Stimulated activated CD8-positive, alpha-beta memory T cell treated with anti-CD3 and anti-CD28 coated beads, Interleukin-15, amount 100 ng/mL, for 1 hour (primary cell): Measurements from ENCODE around the gene WIPF1.

Experiments used
- DNase-seq: peaks from one replicate; pipeline ENCODE4 v3.0.0-alpha.2; 2020; ENCODE audit warnings: low read depth

Gene WIPF1

DNA sequence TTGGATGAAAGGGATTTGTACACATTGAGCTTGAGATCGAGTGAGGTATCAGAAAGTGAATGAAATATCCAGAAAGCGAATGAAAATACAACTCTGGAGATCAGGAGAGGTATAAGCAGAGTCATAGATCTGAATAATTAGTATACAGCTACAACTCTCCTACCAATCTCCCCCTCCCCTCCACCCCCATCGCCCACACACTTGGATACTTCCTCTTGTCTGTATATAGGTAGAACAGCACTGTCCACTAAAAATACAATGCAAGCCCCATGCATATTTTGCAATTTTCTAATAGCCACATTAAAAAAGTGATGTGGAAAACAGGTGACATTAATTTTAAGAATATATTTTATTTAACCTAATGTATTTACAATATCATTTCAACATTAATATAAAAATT is 23.7 kb upstream of the WIPF1 start:
- no peak for DNase-seq

DNA sequence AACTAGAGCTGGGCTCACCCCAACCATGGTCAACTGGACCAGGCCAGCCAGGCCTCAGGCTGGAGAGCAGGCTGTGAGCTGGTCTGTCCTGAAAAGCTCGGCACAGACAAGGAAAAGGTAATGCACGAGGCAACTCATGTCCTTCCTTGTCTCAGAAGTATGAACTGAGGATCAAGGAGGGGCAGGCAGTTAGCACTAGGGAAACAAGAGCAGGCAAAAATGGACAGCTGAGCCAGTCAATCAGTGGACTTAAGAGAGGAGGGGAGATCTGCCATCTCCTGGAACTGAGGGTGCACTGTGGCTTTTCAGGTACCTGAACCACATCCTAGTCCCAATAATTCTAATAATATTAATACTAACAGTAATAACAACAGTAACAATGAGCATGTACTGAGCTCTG is 20.6 kb upstream of the WIPF1 start:
- DNase-seq, result no peak

DNA sequence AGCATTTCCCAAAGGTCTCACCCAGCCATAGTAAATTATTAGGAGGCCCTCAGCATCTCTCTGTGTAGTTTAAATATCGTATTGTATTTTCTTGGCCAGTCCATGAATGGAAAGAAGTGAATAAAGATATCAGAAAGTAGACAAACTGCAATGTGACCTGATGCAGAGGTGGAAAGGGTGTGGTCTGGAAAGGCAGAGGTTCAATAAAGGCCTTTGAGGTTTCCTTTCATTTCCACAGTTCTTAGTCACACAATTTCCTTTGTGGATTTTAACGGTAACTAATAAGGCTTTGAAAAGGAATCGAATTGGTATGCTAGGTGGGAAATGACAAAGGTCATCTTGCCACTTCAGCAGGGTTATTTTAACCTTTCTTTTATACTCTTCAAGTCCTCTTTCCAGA is 20.1 kb upstream of the WIPF1 start:
- DNase-seq, result no peak

DNA sequence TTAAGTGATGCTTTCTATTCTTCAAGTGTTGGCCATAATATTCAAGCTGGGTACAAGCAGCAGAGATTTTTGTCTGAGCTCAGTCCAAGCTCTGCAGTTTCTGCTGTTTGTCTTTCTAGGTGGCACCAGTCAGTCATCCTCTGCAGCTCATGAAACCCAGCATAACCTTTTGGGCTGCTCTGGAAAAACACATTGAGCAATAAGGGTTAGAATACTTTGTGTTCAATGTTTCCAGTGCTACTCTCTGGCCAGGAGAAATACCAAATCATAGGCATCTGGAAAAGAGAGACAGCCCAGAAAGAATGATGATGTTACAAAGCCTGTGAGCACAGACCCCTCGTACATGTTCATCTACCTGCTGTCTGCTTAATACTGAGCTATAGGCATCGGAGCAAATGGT is 19.5 kb upstream of the WIPF1 start:
- DNase-seq, result no peak

DNA sequence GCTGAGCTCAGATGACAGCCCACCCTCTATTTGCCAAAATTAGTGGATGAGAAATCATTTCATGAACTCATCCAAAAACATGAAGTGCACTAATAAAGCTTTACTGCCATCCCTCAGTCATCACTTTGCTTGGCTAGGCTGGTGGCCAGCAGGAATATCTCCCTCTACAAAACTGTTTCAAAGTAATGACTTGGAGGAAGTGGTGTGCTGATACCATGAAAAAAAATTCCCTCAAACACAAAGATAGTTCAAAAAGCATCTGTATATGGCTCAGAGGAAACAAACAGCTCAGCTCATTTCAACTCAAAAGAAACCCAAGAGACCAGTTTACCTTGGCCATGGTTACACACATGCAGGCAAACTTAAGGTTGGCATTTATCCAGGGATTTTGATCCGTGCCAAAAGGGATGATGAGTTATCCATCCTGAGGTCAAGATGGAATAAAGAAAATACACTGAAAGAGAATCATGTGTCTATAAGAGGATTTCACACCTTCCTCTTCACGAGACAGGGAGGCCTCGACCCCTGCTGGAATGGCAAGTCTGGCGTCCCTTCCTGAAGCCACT is 18.4 kb upstream of the WIPF1 start:
- no peak for DNase-seq

DNA sequence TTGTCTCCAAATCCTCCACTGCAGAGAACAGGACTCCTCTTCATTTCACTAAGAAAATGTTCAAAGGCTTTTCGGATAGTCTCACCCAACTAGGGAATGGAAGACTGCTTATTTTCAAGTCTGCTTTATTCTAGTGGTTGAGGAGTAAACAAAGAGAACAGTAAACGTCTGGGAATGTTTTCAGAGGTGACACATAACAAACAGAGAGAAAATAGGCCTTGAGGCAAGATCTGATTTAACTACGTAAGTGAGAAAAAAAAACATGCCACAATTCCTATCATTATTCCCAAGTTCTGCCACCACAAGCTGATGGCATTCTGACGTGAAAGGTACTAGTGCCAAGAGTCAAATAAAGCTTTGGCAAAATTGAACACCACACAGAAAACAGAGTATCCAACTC is 16.7 kb upstream of the WIPF1 start:
- DNase-seq, result no peak

DNA sequence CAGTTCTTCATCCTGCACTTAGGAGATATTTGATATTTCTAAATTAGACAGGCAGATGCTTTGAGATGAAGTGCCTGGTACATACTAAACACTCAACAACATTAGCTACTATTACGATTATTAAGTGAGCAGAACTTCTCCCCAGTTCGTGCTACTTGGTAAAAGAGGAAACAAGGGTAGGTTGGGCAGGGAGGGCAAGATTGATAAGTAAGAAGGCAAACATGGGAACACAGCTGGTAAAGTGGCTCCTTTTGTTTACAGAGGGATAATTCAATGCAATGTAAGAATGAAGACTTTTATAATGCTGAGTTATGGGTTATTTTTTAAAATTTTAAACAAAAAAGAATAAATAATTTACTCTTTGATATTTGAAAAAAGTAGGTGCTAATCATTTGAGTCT is 15.9 kb upstream of the WIPF1 start:
- no peak for DNase-seq

DNA sequence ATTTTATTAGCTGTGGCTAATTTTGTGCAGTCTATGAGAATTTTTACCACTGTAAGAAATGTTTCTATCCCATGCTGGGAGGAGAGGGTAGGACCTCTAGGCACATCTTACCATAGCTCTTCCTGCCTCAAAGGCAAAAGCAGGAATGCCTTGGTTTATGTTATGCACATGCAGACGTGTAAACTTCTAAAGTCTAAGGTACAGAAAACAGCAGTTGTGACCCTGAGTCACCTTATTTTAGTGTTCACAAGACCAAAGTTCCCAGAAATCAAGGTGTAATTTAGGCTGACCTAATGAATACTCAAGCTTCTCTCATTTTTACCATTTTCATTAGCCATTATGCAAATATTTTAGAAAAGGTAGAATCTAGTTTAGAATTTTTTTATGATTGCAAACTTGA is 15.4 kb upstream of the WIPF1 start:
- no peak for DNase-seq

DNA sequence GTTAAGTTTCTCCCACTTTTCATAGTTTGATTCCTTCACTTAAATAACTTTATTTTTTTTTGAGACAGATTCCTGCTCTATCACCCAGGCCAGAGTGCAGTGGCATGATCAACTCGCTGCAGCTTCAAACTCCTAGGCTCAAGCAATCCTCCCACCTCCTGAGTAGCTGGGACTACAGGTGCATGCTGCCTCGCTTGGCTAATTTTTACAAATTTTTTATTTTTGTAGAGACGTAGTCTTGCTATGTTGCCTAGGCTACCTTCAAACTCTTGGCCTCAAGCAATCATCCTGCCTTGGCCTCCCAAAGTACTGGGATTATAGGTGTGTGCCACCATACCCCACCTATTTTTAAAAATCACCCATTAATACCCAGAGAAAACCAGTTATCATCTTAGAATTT is 14.2 kb upstream of the WIPF1 start:
- no peak for DNase-seq

DNA sequence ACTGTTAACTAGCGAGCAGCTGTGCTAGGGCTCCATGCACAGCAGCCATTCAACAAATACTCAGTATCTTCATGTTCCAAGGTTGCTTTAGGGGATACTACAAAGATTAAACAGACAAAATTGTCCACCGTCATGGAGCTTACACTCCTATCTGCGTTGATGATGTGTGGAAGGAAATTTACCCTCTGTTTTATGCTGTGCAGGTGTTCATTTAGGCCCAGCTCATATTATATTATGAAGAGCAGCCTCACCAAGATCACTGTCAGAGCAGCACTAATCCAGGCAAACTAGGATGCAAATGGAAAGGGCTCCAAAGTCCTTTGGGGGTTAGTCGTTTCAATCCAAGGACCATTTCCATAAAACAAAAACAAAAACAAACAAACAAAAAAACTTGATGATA is 13.4 kb upstream of the WIPF1 start:
- no peak for DNase-seq

DNA sequence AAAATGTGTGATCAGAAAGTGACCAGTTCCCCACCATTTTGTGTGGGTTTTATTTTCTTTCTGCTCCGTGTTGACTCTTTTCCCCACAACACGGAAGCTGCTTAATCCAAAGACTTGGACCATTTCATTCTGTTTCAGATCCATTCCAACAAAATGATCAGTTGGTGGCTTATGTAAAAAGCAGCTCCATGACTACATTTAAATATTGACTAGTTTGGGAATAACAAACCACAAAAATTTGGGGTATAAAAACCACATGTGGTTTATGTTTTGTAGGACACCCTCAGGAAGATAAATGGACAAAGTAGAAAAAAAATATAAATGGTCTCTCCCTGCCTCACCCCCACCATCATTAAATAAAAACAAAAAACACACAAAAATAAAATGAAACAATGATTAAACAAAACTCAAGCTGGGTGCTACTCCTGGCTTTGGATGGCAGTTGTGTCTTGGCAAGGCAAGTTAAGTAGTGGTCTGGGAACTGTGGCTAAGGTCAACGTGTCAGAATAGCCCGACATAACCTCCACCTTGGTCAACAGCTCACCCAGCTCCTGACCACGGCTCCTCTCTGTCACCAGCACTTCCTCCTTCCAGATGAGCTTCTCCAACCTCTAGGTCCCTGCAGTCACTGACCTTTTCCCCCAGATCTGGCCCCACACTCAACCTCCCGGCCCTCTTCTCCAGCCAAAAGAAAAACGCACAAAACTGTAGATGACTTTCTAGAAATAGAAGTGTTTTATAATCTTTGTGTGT is 12.8 kb upstream of the WIPF1 start:
- DNase-seq, result no peak

DNA sequence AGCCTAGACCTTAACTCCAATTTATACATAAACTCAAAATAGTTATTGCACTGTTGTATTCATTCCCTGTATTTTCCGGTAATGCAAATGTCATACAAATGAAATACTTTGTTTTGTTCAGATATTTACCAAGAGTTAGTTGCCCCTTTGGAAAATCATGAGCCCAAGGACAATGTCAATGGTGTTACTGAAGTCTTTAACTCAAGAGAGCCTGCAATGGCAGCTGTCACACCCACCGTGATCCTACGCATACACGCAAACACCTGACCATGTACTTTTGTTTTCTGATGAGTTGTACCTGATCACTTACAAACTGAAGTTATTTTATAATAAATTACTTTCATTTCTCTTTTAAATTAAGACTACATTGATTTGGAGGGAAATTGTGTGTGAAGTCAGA is 11.7 kb upstream of the WIPF1 start:
- no peak for DNase-seq

DNA sequence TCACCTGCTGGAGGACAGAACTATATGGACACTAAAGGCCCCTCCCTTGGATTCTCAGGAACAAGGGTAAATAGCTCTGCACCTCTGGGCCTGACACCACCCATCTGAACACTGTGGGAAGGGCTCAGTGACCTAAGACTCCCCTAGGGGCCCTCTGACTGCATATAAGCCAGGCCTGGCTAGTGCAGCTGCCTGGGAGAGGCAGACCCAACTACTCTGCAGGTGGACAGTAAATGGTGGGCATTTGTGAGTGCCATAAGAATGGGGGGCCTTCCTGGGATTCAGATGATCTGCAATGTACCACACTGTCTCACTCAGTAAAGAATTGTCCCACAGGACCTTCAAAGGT is 11.2 kb upstream of the WIPF1 start:
- DNase-seq, result no peak

DNA sequence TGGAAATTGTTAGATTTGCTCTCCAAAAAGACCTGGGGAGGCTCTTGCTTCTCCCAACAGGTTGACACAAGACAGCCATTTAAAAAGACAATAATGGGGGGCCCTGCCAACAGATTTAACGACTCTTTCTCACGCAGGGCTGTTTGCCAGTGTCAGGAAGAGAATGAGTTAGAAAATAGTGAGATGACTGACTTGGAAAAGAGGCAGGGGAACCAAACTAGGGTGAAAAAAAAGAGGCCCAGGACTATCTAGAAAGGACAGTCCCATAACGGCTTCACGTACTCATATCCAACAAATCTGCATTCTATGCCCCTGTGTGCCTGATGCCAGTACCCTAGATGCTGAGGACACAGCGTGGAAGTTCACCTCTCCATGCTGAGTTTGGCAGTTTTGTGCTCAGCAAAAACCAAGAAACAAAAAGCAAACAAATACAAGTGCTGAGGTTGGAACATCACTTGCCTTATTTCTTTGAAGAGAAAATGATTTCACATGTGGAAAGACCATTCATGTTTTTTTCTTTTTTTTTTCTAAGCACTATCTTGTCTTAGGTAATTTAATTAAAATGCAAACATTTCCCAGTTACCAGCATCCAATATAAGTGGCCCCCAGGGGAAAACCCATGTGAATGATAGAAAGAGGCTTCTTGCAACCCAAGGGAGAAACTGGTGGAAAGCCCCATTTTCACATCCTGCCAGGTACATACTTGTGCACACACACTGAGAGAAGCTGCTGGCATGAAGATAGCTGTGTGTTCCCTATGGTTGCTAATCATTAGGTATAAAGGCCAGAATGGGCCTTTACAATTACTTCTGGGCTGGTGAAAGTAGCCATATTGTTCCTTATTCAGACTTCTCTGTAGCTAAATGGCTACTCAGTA is 10.6 kb upstream of the WIPF1 start:
- no peak for DNase-seq

DNA sequence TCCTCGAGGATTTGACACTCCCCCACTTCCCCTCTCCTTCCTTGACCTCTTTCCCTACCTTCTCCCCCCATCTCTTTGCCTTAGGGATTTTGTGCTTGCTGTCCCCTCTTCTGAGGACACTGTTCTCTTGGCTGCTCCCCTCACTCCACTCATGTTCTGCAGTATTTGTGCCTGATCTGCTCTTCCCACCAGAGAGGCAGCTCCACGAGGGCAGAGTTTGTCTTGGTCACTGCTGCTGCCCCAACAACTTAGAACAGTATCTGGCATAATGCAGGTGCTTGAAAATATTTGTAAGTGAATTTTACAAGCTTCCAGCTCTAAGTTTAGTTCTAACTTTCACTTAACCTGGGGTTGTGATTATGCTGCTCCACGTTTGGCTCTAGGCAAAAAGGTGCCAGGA is 10.0 kb upstream of the WIPF1 start:
- no peak for DNase-seq

DNA sequence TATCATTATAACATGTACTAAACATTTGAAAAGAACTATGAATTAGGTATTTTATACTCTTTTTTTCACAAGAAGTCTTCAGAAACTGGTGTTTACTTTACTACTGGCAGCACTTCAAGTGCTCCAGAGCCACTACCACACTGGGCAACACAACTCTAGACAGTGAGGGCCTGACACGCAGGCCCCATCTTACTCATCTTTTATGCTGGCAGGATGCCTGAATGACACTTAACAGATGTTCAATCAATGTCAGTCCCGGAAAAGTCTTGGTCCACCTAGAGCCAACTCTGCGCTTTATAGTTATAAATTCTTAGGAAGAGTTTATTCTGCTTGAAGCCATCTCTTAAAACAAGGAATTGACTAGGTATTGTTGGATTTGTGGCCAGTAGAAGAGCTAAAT is 8.7 kb upstream of the WIPF1 start:
- no peak for DNase-seq

DNA sequence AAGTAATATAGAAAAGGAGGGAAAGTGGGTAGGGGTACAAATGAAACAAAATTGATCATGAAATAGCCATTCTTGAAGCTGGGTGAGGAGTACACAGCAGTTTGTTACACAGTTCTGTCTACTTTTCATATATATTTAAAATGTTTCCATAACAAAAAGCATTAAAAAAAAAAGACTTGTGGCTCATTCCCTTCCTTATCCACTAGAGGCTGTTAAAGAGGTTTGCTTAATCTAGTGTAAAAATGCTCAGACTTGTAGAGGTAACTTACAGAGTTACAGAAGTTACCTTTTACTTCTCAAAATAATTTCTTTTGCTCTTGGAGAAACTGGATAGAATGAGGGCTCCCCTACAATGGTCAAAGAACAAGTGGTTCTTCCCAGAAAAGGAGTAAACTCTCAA is 8.1 kb upstream of the WIPF1 start:
- no peak for DNase-seq

DNA sequence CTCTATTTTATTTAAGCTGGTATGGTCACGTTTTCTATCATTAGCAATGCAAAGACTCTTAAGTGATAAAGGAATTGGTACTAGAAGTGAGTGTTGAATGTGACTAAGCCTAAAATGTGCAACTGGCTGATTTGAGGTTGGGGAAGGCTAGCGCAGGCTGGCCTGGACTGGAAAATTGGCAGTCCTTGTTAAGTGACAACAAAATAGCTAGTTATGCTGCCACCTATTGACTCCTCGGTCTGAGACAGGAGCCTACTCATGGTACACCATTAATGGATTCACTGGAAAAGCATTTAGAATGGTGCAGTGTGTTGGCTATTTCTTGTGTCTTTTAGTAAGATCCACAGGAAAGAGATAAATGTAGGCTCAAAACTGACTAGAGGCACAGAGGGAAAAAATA is 5.7 kb upstream of the WIPF1 start:
- DNase-seq, result peak; percentile 30

DNA sequence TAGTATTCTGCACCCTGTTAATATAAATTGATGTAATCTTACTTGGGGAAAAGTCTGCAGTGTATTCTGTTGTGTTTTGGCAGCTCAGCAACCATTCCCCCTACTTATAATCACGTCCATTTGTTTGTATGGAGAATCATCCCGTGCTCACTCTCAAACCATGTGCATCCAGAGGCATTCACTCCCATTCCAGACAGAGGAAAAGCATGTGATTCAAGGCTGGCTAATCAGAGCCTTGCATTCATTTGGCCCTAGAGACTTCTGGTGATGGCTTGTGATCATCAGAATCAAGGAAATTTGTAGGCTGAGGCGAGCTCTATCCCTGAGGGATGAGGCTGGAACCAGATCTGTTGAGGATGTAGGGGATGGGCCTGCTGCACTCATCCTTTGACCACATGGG is 5.1 kb upstream of the WIPF1 start:
- no peak for DNase-seq

DNA sequence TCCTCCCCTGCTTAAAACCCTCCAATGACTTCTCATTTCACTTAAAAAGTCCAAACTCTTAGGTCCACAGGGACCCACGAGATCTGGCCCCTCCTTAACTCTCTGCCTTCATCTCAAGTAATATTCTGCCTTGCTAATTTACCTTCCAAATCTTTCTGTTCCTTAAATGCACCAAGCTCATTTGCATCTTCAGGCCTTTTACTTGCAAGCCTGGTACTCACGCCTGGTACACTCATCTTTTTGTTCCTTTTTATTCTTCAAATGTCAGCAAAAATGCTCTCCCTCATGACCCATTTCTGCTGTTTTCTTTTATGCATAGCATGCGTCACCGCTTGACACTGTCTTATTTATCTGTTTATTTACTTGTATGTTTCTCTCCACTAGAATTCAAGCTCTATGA is 2.7 kb upstream of the WIPF1 start:
- DNase-seq, result no peak

DNA sequence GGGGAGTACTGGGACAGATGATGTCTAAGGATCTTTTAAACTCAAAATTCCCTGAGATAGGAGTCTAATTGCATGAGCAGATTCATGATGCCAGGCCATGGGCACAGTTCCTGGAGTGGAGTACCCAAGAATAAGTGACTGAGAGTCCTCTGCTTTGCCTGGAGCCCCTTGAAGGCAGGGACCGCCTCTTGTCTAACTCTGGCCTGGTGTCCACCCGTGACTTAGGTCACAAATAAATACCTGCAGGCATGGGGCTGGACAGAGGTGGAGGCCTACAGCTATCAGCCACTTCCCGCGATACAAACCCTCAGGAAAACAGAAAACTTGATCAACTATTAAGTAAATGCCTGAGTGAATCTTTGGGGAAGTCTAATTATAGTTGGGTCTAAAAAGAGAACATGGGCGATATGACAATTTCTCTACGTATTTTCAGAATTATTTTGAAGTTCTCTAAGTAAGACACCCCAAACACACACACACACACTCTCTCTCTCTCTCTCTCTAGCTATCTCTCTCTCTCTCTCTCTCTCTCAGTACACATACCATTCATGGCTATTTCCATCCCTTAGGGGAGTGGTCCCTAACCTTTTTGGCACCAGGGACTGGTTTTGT is 1.8 kb upstream of the WIPF1 start:
- DNase-seq, result no peak

DNA sequence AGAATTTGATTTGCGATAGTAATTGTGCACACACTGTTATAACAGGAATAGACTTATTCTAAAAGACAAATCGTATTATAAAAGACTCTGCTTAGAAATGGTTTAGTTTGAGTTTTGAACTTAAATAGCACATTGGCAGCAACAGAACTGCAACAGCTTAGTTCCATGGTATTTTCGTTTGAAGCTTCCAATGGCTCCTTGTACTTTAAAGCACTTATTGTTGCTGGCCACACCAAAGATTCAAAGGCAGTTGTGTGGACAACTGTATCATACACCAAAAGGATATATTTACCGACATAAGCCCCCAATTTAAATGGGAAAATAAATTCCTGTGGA is 627 bp downstream of the WIPF1 start:
- no peak for DNase-seq

DNA sequence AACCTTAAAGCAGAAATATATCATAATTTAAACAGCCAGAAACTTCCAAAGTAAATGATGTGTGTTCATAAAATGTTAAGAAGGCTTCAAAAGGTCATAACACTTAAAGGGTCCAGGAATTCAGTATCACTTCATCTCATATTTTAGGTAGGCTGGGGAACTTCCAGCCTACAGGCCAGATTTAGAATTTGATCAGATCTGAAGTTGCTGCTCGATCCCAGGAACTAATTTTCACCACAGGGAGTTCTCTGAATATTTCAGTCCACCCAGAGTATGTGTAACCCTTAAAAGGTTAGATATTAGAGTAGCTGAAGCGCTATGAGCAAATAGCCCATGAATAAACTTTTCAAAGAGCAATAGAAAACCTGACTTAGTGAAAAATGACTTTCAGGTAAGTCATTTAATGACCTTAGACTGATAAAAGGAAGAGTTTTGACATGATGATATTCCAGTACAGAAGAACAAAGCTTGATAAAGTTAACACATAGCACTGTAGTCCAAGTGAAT is 1.7 kb downstream of the WIPF1 start:
- no peak for DNase-seq
